Heart right ventricle (tissue), 16 donors: ENCODE results near the gene HOXA5. TPM values are rescaled to one million over a fixed set of nuclear protein-coding genes. Genes with fewer than 3 reads are reported as not detected.

Experiments used
- ATAC-seq, 8 donors: fragments of 200-7000 bp; cut with Tn5 transposase; one replicate each; pipeline ENCODE4 v1.9.1; 2020; ENCODE audit warnings: mild to moderate bottlenecking in 8 of 8, moderate library complexity in 8 of 8, moderate number of reproducible peaks in 1 of 8
- DNase-seq, 2 donors: peaks; one replicate each; pipeline ENCODE4 v3.0.0-alpha.2; 2020
- H3K27ac ChIP-seq, 10 donors: fragments of 200-600 bp; sonication (generic) in 2 of 10; one replicate each; pipeline versions ENCODE4 v1.5.0 to v1.8.0; 2020 to 2022; ENCODE audit warnings: mild to moderate bottlenecking in 3 of 10
- H3K27me3 ChIP-seq, 7 donors: fragments of 200-600 bp; one replicate each; pipeline ENCODE4 v1.8.0; 2021 to 2022; ENCODE audit warnings: mild to moderate bottlenecking in 2 of 7
- H3K36me3 ChIP-seq, 9 donors: fragments of 200-600 bp; sonication (generic) in 1 of 9; one replicate each; pipeline versions ENCODE4 v1.5.0 to v1.8.0; 2020 to 2022; ENCODE audit warnings: mild to moderate bottlenecking in 2 of 9
- H3K4me1 ChIP-seq, 9 donors: fragments of 200-600 bp; sonication (generic) in 1 of 9; one replicate each; pipeline versions ENCODE4 v1.5.0 to v1.8.0; 2020 to 2022; ENCODE audit warnings: mild to moderate bottlenecking in 4 of 9
- H3K4me3 ChIP-seq, 10 donors: fragments of 200-600 bp; sonication (generic) in 2 of 10; one replicate each; pipeline versions ENCODE4 v1.5.0 to v1.8.0; 2020 to 2022; ENCODE audit warnings: mild to moderate bottlenecking in 7 of 10, moderate library complexity in 2 of 10
- H3K9me3 ChIP-seq, 11 donors: fragments of 200-600 bp in 10 of 11; sonication (generic) in 2 of 11; one replicate each; pipeline versions ENCODE4 v1.5.0 to v1.8.0; 2013 to 2022; ENCODE audit warnings: mild to moderate bottlenecking in 2 of 11, control low read depth in 1 of 11, moderate library complexity in 1 of 11
- CTCF ChIP-seq, 9 donors: fragments of 200-600 bp; sonication (generic) in 2 of 9; IDR thresholded peaks; one replicate each; pipeline versions ENCODE4 v1.5.0 to v1.8.0; 2021 to 2022; ENCODE audit warnings: antibody characterized with exemption in 9 of 9, mild to moderate bottlenecking in 5 of 9, moderate library complexity in 1 of 9
- WGBS, 2 donors: extraction: QIAGEN DNeasy Blood & Tissue Kit; methylation state at CpG; one replicate each; pipeline ENCODE4 v1.1.7; 2013; ENCODE audit warnings: inconsistent platforms in 1 of 2; 5-methylcytosine and 5-hydroxymethylcytosine counted together
- intact Hi-C, 10 donors: fragments of 100-400 bp; cut with DNase I; formaldehyde crosslinking; loops; one replicate each; pipeline versions ENCODE4 v1.11.1 to v1.14.2; 2022
- polyA plus RNA-seq, 2 donors: library from polyadenylated mRNA; stranded (reverse); fragments of 200-250 nt; gene quantifications; one replicate each; pipeline ENCODE4 v1.2.3, GENCODE V29; 2013
- total RNA-seq, 10 donors: library from RNA; stranded (reverse); fragmentation: NEBNext Ultra II Directional in 3 of 10; extraction: Animal tissue kit (Norgen Biotek cat#: 25700) in 3 of 10; gene quantifications; one replicate each; pipeline versions ENCODE4 v1.2.1 to v1.2.4, GENCODE V29; 2021 to 2023
- donor health status: Arrhythmogenic right ventricular cardiomyopathy.
- donor health status: ischemic (EF 13 %, LVEDD 7.1; RV severe dilation, severe dysfunction).
- donor health status: healthy with polysubstance abuse.
- donor health status: DM: no; HTN: yes; CAD: no.
- donor health status: DM: no; HTN: no; CAD: no.
- donor health status: ischemic (EF 25% LVEDD 6.9; RV normal size, moderate dysfunction).
- donor health status: ischemic (EF 25% LVEDD 5.7; RV mildly dilated, moderate dysfunction).
- donor health status: healthy.
- donor health status: DM: yes; HTN: yes; CAD: no.
- donor health status: Ischemic cardiomyopathy.
- donor health status: ischemic (EF 35%, LVEDD 5.7; RV mildly dilated, moderate dysfunction).
- donor health status: nonischemic (EF 11% LVEDD 7.7; RV severe dilation, severe dysfunction).
- donor health status: DM: yes; HTN: yes; CAD: no.
- donor health status: PGD.
- donor health status: ischemic (EF 29% LVEDD 5.4; RV normal size, mild dysfunction).
- donor health status: nonischemic (EF 23%, LVEDD 6.1; RV moderate dilation, normal function).

Gene HOXA5
- total and polyA plus RNA-seq, 12 donors: 0.09 to 0.95 (median 0.24) TPM; not detected in 8

GRCh38 chr7:27129729-27130539, 13.5 kb downstream of the HOXA5 start:
- H3K36me3 ChIP-seq: no peaks in the 10 kb centered on the region
- H3K27ac ChIP-seq: peak overlapping the region in 7 of 10 donors; percentile 28 to 88 (median 70)
- peak in 1 of 9 donors; percentile 3 for TF ChIP-seq CTCF (IDR thresholded peaks at IDR 0.05)
- no peaks in the 10 kb centered on the region for H3K9me3 ChIP-seq
- ATAC-seq: peak in 3 of 8 donors; percentile 10 to 34 (median 28)
- H3K4me3 ChIP-seq: peak overlapping the region in 9 of 10 donors; percentile 17 to 58 (median 48)
- peaks cover 0 to 11% (median 0%) of the 10 kb centered on the region in 9 donors for H3K4me1 ChIP-seq
- intact Hi-C loops: loop anchor here in 1 of 10 donors (5.0 kb wide), 1 partner anchor 33 kb away; the partner anchor contains the start of gene HOXA1
- peaks cover 44 to 100% (median 99%) of the 10 kb centered on the region in 7 donors for H3K27me3 ChIP-seq
- 4 to 5% methylated on average over 66 to 72 of the region's 72 CpGs for WGBS, 2 donors
- DNase-seq: no peak

GRCh38 chr7:27128776-27129728, 14.4 kb downstream of the HOXA5 start:
- H3K27me3 ChIP-seq: peaks cover 42 to 100% (median 99%) of the 10 kb centered on the region in 7 donors
- 22 to 23% methylated on average over 28 of the region's 28 CpGs for WGBS, 2 donors
- H3K4me1 ChIP-seq: peaks cover 0 to 11% (median 0%) of the 10 kb centered on the region in 9 donors
- peak overlapping the region in 4 of 10 donors; percentile 39 to 58 (median 51) for H3K4me3 ChIP-seq
- DNase-seq (no peak), ATAC-seq (no peak)
- H3K27ac ChIP-seq: peak overlapping the region in 1 of 10 donors; percentile 88
- no peaks in the 10 kb centered on the region for H3K36me3 ChIP-seq
- H3K9me3 ChIP-seq: no peaks in the 10 kb centered on the region
- no peak for TF ChIP-seq CTCF (IDR thresholded peaks at IDR 0.05)
- intact Hi-C loops: no loop called here

- no peaks in the 10 kb centered on the region for H3K9me3 ChIP-seq
- DNase-seq (no peak), ATAC-seq (no peak)
- peaks cover 51 to 100% (median 99%) of the 10 kb centered on the region in 7 donors for H3K27me3 ChIP-seq
- H3K36me3 ChIP-seq: no peaks in the 10 kb centered on the region
- intact Hi-C loops: no loop called here
- TF ChIP-seq CTCF (IDR thresholded peaks at IDR 0.05): no peak
- no peak overlapping the region for H3K4me3 ChIP-seq
- WGBS, 2 donors: 24% methylated on average over 2 of the region's 2 CpGs
- no peak overlapping the region for H3K27ac ChIP-seq
- peaks cover 0 to 11% (median 0%) of the 10 kb centered on the region in 9 donors for H3K4me1 ChIP-seq
These were observed 15.4 kb downstream of the HOXA5 start for GRCh38 chr7:27128034-27128433.
